K562 (cell line): Measurements from ENCODE around the gene RALGPS1. TPM values are rescaled to one million over a fixed set of nuclear protein-coding genes. Genes with fewer than 3 reads are reported as not detected.

ENCODE experiments used
- CBFA2T3 ChIP-seq: fragments of 450-650 bp; IDR thresholded peaks from 2 replicates; pipeline ENCODE4 v1.6.1; 2017
- CC2D1A ChIP-seq: fragments of 450-650 bp; IDR thresholded peaks from 2 replicates; pipeline ENCODE4 v1.6.1; 2017; ENCODE audit warnings: mild to moderate bottlenecking
- CHD4 ChIP-seq: fragments of 200-600 bp; sonication (generic); IDR thresholded peaks from 3 replicates; pipeline ENCODE4 v1.6.1; 2012; ENCODE audit warnings: low read depth, mild to moderate bottlenecking, mixed read lengths, low read length, inconsistent platforms; ENCODE audit not compliant: insufficient read depth, insufficient replicate concordance, poor library complexity, severe bottlenecking
- E2F8 ChIP-seq: fragments of 450-650 bp; IDR thresholded peaks from 2 replicates; pipeline ENCODE4 v1.7.1; 2018; ENCODE audit warnings: mild to moderate bottlenecking, low read depth; ENCODE audit not compliant: partially characterized antibody
- ESRRB ChIP-seq: fragments of 250-450 bp; sonication (Bioruptor Pico); IDR thresholded peaks from 2 replicates; pipeline ENCODE4 v1.5.0; 2020; ENCODE audit warnings: mild to moderate bottlenecking, moderate library complexity, borderline replicate concordance
- HINFP ChIP-seq: fragments of 450-650 bp; conservative IDR thresholded peaks from 2 replicates; pipeline ENCODE4 v1.6.1; 2016; ENCODE audit warnings: missing genetic modification characterization, low read depth, mild to moderate bottlenecking, control low read depth, missing compliant biosample characterization
- NBN ChIP-seq: fragments of 450-650 bp; IDR thresholded peaks from 2 replicates; pipeline ENCODE4 v1.6.1; 2016; ENCODE audit warnings: low read depth, mild to moderate bottlenecking
- NCOR1 ChIP-seq: fragments of 450-650 bp; IDR thresholded peaks from 2 replicates; pipeline ENCODE4 v1.6.1; 2016; ENCODE audit warnings: mild to moderate bottlenecking, moderate library complexity
- NELFE ChIP-seq: IDR thresholded peaks from 2 replicates; pipeline ENCODE4 v1.6.1; 2011; ENCODE audit warnings: mild to moderate bottlenecking; ENCODE audit not compliant: insufficient read depth, insufficient read length
- SIN3B ChIP-seq: fragments of 450-650 bp; IDR thresholded peaks from 2 replicates; pipeline ENCODE4 v1.6.1; 2017; ENCODE audit warnings: low read depth, mild to moderate bottlenecking, moderate library complexity
- THRA ChIP-seq: fragments of 450-650 bp; IDR thresholded peaks from 2 replicates; pipeline ENCODE4 v1.6.1; 2017; ENCODE audit warnings: mild to moderate bottlenecking, moderate library complexity
- ZBTB49 ChIP-seq: sonication (generic); formaldehyde crosslinking; IDR thresholded peaks from 2 replicates; pipeline ENCODE4 v1.8.0; 2022; ENCODE audit warnings: missing genetic modification reagents, mild to moderate bottlenecking, borderline replicate concordance
- ZFPM2 ChIP-seq: fragments of 250-450 bp; sonication (Bioruptor Pico); IDR thresholded peaks from 2 replicates; pipeline ENCODE4 v1.5.1; 2022; ENCODE audit warnings: mild to moderate bottlenecking
- ZNF431 ChIP-seq: sonication (generic); formaldehyde crosslinking; IDR thresholded peaks from 2 replicates; pipeline ENCODE4 v1.8.0; 2022; ENCODE audit warnings: mild to moderate bottlenecking, missing genetic modification reagents
- polyA plus RNA-seq, 8 experiments: library from polyadenylated mRNA; depleted of rRNA in 4 of 8; stranded (reverse) in 5 of 8; unstranded in 3 of 8; fragments of >200 nt; fragmentation: Nextera tagmentation in 2 of 8; fragmentation: Illumina TruSeq in 1 of 8; extraction: Ambion mirVana in 2 of 8; extraction: Trizol in 1 of 8; gene quantifications; 2 replicates each; pipeline versions ENCODE4 v1.2.1 to v1.2.3, GENCODE V29; 2011 to 2014; ENCODE audit warnings: inconsistent platforms in 1 of 8, missing spikeins in 1 of 8
- total RNA-seq, 7 experiments: library from RNA; depleted of rRNA in 6 of 7; stranded (reverse); fragments of >200 nt in 6 of 7; fragmentation: Illumina TruSeq in 2 of 7; extraction: Trizol in 2 of 7; gene quantifications; 2 replicates each; pipeline versions ENCODE4 v1.2.1 to v1.2.3, GENCODE V29; 2011 to 2021; ENCODE audit warnings: low replicate concordance in 1 of 7

Gene RALGPS1
- total and polyA plus RNA-seq, 9 of the 15 experiments (the other 6 are each of a cell fraction or from before 2014, with no cell fraction given), result 0.04 to 2.6 (median 1.5) TPM

GRCh38 chr9:127021664-127022363 lies 107.2 kb downstream of the RALGPS1 start (continued):
- TF ChIP-seq ZNF431 (CRISPR knock-in tag), result no peak
- TF ChIP-seq HINFP (tag), result peak; percentile 45; the same call in 1 of the 2 replicates
- TF ChIP-seq NBN, result no peak
- TF ChIP-seq CC2D1A, result no peak
- no peak for TF ChIP-seq CBFA2T3
- no peak for TF ChIP-seq ZFPM2
- TF ChIP-seq E2F8, result no peak
- TF ChIP-seq NELFE, result no peak
- TF ChIP-seq ZBTB49 (CRISPR knock-in tag), result no peak
- TF ChIP-seq ESRRB, result no peak
- TF ChIP-seq SIN3B, result no peak
- TF ChIP-seq THRA, result no peak
- TF ChIP-seq NCOR1, result no peak
- TF ChIP-seq CHD4, result no peak
